Left renal pelvis (tissue), 4 donors: ENCODE data around the gene FOSB. TPM values are rescaled to one million over a fixed set of nuclear protein-coding genes. Genes with fewer than 3 reads are reported as not detected.
A peak's percentile ranks its signal among the peaks of the same experiment; 100 is the strongest.
"Not testable (repeated sequence)": the region's sequence is repeated elsewhere in the genome, so short reads cannot be mapped to it uniquely, and the experiment has no call there.

ENCODE experiments used
- DNase-seq, 4 donors: peaks; one replicate each; pipeline ENCODE4 v3.0.0-alpha.2; 2013; ENCODE audit warnings: low read depth in 4 of 4, low spot score in 3 of 4
- polyA plus RNA-seq, 4 donors: library from polyadenylated mRNA; unstranded; fragments of 120-200 nt; gene quantifications; one replicate each; pipeline ENCODE4 v1.2.1, GENCODE V29; 2013; ENCODE audit not compliant: insufficient read length in 4 of 4

The FOSB gene
- polyA plus RNA-seq, 4 donors: 4.3 to 1,673 (median 9.8) TPM

DNA sequence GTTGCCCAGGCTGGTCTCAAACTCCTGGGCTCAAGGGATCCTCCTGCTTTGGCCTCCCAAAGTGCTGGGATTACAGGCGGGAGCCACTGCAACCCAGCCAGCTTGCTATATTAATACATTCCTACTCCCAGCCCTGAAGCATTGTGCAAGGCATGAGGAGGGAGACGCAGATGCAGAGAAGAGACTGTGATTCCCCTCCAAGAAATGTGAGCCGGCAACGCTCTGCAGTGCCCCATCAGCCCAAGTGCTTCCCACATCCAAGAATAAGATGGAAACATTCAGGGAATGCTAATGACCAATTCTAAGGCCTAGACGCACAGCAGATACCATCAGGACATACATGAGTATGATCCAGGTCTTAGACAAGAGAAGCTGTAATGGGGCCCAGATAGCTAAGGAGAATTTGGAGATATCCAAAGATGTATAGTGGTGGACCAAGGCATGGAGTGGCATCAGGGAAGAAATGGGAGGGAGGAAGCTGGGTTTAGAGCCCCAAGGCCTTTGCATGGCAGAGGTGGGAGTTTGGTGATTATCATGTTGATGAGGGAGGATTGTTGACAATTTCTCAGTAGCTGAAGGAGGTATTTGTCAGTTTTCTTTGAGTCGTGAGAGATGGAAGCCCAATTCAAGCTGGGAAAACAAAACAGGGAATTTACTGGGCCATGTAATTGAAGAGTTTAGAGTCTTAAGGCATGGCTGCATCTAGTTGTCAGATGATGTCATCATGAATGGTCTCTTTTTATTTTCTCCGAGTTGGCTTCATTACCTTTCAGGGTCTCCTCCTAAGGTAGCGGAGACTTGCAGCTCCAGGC is 33.3 kb downstream of the FOSB start:
- DNase-seq: no peak

DNA sequence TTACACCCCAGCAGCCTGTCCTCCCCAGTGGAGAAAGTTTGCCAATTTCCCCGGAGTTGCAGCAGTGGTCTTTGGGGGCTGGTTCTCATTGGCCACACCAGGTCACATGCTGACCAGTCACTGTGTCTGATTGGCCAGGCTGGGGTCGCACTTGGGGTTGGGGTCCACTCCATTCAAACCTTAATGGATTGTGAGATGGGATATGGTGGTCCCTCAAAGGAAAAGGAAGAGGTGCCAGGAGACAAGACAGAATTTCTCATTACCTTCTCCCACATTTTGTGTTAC is 33.9 kb downstream of the FOSB start:
- DNase-seq: no peak

DNA sequence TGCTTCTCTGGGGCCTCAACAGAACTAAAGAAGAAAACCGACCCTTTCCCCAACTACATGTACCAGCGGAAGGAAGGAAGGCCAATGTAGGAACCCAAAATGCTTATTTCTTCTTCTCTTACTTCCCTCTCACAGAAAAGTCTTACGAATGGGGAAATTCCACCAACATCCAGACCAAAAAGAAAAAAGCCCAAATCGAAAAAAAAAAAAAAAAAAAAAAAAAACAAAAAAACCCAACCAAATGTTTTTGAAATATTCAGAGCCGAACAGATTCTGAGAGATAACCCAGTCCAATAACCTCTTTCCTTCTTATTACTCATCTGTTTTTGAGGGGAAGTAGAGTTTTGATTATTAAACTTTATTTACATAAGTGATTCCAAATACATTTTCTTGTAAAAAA is 34.3 kb downstream of the FOSB start:
- no peak for DNase-seq

DNA sequence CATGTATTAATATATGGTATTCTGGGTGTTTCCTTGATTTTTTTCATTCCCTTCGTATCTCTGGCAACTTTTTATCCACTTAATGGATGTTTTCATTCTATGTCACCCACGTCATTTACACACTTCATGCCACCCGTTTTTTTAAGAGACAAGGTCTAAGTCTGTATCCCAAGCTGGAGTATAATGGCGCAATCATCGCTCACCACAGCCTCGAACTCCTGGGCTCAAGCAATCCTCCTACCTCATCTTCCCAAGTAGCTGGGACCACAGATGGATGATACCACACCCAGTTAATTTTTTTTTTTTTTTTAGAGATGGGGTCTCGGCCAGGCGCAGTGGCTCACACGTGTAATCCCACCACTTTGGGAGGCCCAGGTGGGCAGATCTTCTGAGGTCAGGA is 36.1 kb downstream of the FOSB start:
- no peak for DNase-seq

DNA sequence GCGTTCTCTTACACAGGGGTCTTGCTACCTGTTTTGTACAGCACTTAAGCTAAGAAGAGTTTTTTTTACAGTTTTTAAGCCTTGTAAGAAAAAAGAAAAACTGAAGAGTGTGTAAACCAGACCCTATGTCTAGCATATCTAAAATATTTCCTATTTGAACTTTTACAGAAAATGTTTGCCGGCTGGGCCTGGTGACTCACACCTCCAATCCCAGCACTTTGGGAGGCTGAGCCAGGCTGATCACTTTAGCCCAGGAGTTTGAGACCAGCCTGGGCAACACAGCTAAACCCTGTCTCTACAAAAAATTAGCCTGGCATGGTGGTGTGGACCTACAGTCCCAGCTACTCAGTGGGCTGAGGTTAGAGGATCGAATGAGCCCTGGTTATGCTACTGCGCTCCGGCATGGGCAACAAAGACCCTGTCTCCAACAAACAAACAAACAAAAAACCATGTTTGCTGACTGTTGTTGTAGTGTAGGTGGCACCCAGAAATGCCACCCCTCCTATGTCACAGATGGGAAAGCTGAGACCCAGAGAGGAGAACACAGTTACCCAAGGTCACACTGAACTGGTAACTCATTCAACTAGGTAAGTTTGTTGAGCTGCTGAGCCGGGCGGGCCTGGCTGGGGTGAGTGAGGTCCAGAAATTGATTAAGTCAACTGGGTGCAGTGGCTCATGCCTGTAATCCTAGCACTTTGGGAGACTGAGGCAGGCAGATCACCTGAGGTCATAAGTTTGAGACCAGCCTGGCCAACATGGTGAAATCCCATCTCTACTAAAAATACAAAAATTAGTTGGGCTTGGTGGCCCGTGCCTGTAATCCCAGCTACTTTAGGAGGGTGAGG is 37.6 kb downstream of the FOSB start:
- no peak for DNase-seq

DNA sequence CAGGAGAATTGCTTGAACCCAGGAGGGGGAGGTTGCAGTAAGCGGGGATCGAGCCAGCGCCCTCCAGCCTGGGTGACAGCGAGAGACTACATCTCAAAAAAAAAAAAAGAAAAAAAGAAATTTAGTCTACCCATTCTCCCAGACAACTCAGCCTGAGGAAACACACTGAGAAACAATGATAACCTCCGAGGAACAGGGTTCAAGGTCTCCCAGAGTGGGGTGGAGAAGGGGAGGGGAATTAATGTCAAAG is 38.1 kb downstream of the FOSB start:
- no peak for DNase-seq

DNA sequence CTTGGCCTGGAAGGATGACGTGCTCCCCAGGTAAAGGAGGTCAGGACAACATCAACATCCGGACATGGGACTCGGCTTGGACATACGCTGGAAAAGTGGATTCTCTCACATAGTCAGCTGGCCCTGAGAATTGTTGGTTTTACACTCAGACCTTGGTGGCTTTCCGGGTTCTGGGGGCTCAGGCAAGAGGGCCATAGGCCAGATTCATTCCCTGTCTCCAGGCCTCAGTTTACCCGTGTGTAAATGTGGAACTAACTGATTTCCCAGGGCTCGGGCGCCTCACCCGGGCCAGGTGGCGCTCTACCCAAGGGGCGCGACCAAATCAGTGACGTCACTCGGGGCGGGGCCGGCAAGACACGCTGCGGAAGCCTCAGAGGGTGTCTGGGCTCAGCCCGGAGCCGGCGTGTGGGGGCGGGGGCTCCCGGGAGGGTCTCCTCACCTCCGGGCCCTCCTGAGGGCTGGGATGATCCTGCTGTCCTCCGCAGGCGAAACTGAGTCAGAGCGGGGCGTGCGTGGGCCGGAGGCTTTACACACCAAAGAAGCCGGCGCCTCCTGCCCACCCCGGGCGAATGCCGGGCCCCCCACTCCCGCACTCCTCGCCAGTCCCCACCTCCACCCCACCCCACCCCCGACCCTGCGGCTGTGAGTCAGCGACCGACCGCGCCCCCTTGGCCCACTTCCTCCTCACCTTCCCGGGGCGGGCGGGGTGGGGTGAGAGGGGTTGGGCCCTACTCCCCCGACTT is 38.6 kb downstream of the FOSB start:
- peak in 2 of 4 donors; percentile 74 to 80 for DNase-seq

DNA sequence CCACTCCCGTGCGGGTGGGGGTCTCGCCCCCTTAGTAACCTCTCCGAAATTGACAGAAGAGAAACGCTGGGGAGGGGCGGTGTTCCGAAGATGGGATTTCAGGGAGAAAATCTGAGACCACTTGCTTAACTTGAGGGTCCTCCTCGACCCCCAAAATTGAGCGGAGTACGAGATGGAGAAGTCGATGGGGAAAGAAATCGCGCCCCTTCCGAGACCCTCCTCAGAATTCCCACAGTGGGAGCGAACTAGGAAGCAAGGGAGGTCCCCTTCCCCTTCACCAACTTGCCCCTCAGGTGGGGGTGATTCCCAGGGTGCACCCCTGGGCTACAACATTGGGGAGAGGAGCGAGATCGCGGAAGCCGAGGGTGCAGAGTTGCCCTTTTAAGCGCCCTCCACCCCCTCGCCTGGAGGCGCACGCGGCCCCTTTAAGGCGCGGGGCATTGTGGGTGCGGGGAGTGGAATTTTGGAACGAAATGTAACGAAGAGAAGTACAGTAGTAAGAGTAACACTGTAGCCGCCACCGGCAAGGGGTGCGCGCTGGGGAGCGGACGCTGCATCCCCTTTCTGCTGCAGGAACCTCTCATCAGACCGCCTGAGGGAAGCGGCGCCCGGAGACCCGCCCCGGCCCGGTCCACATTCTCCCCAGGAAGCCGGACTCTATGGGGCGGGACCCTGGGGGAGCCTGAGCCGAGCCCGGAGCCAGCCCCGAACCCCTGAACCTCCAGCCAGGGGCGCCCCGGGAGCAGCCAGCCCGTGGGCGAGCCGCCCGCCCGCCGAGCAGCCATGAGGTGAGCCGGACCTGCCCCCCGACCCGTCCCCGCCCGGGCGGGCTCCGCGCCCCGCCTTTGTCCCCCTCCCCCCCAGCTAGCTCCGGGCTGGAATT is 39.4 kb downstream of the FOSB start, which contains the start of gene VASP:
Gene VASP, plus strand, starts transcription at position 491 of the 883 bp plus-strand sequence. Its CDS starts 293 bp downstream, at position 784.
- no peak for DNase-seq

DNA sequence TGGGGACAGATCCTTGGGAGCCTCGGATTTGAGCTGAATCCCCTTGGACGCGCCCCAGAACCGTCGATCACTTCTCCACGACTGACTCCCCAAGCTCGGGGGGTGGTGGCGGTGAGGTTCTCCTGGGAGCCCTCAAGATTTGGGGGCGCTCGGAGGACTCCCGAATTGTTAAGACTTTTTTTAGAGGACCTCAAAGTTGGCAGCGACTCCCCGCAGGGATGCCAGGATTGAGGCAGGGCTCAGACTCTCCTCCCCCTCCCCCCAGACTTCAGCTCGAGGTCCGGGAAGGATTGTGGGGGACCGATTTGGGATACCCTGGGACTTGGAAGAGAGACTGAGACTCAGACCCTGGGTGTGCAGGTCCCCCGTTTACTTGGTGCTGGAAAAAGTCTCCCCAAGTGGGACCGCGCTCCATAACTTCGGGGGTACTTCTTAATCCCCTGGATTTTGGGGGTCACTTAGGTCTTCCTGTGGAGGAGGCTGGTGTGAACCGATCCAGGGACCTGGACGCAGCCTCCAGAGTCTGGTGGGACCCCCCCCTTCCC is 40.1 kb downstream of the FOSB start:
- no peak for DNase-seq

DNA sequence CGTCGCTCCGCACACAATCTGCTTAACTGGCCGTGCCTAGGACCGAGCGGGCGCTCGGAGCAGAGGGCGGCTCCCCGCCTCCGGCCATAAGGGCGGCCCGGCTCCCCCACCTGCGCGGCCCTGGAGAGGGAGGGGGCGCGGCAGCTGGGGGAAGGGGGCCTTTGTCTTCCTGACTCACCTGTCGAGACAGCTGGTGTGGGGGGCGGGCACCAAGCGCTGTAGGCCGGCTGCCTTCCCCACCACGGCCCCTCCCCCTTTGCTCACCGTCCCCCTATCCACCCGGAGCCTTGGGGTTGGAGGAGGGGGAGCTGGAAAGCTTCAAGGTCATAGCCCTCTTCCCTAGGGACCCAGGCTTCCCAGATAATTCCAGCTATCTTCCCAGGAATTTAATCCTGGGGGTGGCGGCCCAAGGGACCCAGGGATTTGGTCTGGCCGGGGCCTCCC is 40.6 kb downstream of the FOSB start:
- DNase-seq: no peak

DNA sequence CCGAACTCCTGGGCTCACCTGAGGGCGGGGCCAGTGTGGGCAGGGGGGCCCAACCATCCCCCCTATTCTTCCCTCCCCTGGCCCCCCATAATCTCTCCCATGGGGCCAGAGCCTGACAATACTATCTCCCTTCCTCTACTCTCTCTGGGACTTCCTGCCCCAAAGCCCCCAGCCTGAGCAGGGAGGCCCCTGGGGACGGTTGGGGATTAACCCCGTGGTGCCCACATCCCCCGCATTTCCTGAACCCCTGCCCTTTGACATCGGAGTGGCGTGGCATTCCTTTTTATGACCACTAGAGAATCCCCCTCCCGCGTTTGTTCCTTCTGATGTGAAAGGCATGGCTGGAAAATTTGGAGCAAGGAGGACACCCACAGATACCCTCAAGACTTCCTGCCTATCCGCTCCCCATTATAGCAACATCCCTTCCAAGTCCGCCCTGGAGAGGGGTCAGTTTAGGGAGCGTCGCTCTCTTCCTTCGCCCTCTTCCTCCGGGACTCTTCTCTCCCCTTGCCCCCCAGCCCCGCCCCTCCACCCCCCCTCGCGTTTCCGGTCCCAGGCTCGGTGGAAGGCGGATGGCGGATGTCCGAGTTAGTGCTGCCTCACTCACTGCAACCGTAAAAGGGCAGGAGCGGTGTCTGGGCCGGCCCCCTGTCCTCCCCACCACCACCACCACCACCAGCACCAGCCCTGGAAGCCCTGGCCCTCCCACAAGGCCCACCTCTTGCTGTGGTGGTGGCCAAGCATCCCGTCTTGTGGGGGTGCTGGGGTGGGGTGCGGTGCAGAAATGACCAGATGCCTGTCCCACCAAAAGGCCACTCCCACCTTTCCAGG is 41.3 kb downstream of the FOSB start:
- DNase-seq: no peak

DNA sequence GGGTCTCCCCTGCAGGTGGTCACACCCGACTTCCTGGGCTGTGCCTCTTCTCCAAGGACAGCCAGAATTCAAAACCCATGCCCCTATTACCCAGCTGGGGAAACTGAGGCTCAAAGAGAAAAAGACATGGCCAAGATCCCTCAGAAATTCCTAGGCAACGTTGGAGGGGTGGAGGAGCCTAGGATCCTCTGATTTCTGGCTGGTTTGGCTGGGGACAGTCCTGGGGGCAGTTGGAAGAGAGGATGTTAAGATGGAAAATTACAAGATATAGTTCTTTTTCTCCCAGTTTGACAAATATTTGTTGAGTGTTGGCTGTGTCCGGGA is 41.9 kb downstream of the FOSB start:
- no peak for DNase-seq

DNA sequence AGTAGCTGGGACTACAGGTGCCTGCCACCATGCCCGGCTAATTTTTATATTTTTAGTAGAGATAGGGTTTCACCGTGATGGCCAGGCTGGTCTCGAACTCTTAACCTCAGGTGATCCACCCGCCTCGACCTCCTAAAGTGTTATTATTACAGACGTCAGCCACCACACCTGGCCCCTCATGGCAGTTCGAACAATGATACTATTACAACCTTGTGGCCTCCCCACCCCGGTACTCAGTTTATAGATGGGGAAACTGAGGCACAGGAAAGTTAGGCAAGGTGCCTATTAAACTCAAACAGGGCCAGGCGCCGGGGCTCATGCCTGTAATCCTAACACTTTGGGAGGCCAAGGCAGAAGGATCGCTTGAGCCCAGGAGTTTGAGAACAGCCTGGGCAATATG is 42.6 kb downstream of the FOSB start:
- not testable (repeated sequence) for DNase-seq

DNA sequence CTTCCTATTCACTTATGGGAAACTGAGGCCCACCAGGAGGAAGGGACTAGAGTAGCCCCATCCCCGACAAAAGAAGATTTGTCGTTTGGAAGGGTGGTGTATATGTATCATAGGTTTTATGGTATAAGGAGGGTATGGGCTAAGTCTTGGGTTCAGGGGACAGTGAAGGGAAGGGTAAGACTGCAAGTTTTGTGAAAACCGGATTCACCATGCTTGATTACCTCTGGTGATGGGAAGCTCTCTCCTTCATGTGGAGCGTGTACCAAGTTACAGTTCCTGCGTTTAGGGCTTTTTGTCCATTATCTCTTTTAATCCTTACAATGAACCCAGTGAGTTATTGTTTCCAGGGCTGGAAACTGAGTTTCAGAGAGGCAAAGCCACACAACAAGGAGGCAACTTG is 43.3 kb downstream of the FOSB start:
- DNase-seq: no peak

DNA sequence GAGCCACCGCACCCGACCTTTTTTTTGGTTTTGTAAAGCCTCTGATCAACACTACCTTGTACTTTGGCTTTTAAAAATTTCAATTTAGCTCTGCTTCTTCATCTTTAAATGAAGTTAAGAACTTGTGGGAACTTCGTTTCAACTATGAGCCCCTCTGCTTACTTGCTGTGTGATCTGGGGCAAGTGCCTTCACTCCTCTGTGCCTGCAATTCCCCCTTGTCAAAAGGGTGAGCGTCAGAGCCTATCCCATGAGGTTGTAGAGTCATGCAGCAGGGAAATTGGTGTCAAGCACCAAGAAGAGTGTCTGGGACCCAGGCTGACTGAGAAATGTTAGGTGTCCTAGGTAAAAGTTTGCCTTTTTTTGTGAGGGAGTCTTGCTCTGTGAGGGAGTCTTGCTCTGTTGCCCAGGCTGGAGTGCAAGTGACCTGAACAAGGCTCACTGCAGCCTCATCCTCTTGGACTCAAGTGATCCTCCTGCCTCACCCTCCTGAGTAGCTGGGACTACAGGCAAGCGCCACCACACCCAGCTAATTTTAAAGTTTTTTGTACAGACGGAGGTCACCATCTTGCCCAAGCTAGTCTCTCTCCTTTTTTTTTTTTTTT is 45.2 kb downstream of the FOSB start:
- DNase-seq: no peak

DNA sequence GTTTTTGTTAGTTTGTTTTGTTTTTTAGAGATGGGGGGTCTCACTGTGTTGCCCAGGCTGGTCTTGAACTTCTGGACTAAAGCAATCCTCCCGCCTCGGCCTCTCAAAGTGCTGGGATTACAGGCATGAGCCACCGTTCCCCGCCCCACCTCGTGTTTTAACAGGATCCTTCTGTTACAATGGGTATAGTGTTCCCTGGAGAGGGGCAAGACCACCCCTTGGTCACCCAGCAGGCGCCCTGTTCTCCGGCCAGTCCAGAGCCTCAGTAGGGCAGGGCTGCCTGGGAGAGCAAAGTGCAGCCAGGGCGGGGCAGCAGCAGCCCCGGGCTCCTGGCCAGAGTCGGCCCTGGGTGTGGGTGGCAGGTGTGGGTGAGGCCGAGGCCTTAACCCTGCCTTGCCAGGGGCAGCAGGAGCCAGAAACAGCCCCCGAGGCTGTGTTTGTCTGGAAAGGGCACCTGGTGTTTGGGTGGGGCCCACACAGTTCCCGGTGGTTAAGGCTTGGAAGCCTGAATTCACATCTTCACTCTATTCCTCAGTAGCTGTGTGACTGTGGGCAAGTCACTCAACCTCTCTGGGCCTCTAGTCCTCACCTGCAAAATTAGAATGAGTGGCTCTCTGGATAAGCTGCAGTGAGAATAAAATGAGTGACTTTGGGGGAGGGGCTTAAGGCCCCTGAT is 46.7 kb downstream of the FOSB start:
- DNase-seq: no peak

DNA sequence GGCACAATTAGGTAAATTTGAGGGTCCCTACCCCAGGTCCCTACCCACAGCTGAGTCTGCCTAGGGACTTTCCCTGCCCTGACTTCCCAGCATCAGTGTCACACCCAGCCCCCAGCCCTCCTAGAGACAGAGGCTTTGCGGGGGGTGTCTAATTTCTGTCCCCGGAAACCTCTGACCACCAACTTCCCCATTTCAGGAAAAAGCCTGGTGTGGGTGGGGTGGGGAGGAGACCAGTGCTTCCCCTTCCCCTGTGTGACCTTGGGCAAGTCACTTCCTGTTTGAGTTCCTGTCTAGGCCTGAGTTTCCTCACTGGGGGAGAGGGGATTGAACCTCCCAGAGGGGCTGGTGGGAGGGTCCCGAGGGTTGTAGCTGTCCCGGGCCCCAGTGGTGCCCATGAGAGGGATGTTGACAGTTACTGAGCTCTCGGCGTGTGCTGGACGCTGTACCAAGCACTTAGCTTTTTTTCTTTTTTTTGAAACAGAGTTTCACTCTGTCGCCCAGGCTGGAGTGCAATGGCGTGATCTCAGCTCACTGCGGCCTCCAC is 47.4 kb downstream of the FOSB start:
- no peak for DNase-seq

DNA sequence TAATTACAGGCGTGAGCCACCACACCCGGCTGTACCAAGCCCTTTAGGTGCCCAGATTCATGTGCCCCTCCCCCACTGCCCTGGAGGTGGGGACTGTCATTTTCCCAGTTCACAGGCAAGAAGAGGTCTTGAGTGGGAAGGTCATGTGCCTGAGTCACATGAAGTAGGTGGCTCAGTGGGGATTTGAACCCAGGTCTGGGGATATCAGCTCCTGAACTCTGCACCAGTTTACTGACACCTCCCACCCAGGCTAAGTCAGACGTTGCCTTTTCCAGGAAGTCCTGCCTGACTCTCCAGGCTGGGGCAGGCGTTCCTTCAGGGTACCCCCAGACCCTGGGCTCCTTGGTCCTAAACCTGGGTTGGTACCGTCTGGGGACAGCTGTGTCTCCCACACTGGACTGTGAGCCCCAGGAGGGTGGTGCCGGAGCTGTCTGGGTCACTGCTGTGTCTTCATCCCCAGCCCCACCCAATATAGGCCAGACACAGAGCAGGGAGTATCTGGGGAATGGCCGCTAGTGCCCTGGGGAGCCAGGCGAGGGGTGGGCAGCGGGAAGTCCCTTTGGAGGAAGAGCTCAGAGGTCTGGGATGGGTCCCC is 48.1 kb downstream of the FOSB start:
- DNase-seq: no peak
